Osteoblast (primary cell): Measurements from ENCODE around the gene KICS2. TPM values are rescaled to one million over a fixed set of nuclear protein-coding genes. Genes with fewer than 3 reads are reported as not detected.

Source experiments
- DNase-seq: peaks from one replicate; pipeline ENCODE4 v3.0.0; 2011; ENCODE audit warnings: low spot score, mixed read lengths; ENCODE audit not compliant: insufficient read length; ENCODE audit errors: missing footprints
- H2AFZ ChIP-seq: 2 replicates; pipeline ENCODE4 v1.6.0; 2011; ENCODE audit warnings: mild to moderate bottlenecking, low read length
- H3K27ac ChIP-seq: 2 replicates; pipeline ENCODE4 v1.5.1; 2011; ENCODE audit warnings: mild to moderate bottlenecking, low read depth, low read length, moderate library complexity
- H3K27me3 ChIP-seq: 2 replicates; pipeline ENCODE4 v1.6.0; 2012; ENCODE audit warnings: mild to moderate bottlenecking, control low read depth, inconsistent platforms, low read length, moderate library complexity; ENCODE audit not compliant: insufficient read depth
- H3K36me3 ChIP-seq: 2 replicates; pipeline ENCODE4 v1.5.1; 2011; ENCODE audit warnings: mild to moderate bottlenecking, low read length, control low read depth, moderate library complexity; ENCODE audit not compliant: insufficient read depth
- H3K4me1 ChIP-seq: 2 replicates; pipeline ENCODE4 v1.5.1; 2011; ENCODE audit warnings: mild to moderate bottlenecking, low read length, control low read depth, moderate library complexity; ENCODE audit not compliant: insufficient read depth
- H3K4me2 ChIP-seq: 2 replicates; pipeline ENCODE4 v1.6.0; 2011; ENCODE audit warnings: mild to moderate bottlenecking, low read length; ENCODE audit not compliant: insufficient read depth
- H3K4me3 ChIP-seq: fragments of 200-600 bp; sonication (generic); 3 replicates; pipeline ENCODE4 v1.5.1; 2012; ENCODE audit warnings: mild to moderate bottlenecking, low read length, inconsistent platforms; ENCODE audit not compliant: insufficient read depth
- H3K79me2 ChIP-seq: 2 replicates; pipeline ENCODE4 v1.6.0; 2012; ENCODE audit warnings: mild to moderate bottlenecking, low read length, control low read depth, inconsistent platforms; ENCODE audit not compliant: insufficient read depth
- H3K9me3 ChIP-seq: 2 replicates; pipeline ENCODE4 v1.5.1; 2011; ENCODE audit warnings: low read depth, low read length, control low read depth
- H4K20me1 ChIP-seq: 2 replicates; pipeline ENCODE4 v1.6.0; 2012; ENCODE audit warnings: mild to moderate bottlenecking, low read length, control low read depth; ENCODE audit not compliant: insufficient read depth
- total RNA-seq: library from RNA; depleted of rRNA; stranded (reverse); fragments of >200 nt; gene quantifications from 2 replicates; pipeline ENCODE4 v1.2.3, GENCODE V29; 2012
- TF ChIP-seq, protein P1 (sequence below): IDR thresholded peaks from 2 replicates; pipeline ENCODE4 v1.5.1; 2011; ENCODE audit warnings: mild to moderate bottlenecking, low read depth, low read length, moderate library complexity; ENCODE audit errors: extremely low read depth

The KICS2 gene
- total RNA-seq, 1 donor: 5.4 TPM

DNA sequence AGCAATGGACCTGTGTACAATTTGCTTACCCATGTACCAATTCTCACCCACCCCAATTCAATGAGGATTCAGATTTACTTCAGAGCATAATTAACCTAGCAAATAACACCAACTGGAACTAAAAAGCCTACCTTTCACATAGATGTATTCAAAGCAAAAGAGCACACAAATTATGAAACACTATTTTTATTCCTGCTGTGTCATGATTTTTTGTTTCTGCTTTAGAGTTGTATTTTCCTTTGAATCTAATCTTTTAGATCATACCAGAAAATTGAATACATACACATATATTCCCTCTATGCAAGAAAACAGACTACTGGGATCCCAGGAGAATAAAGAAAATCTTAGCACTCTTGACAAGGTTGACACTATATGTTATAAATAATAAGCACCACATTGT, 5.9 kb downstream of the KICS2 start:
- Histone ChIP-seq H3K4me1 (peaks cover 5% of the 10 kb centered on the region), H3K79me2 (no peaks in the 10 kb centered on the region), H2AFZ (no peak overlapping the region), H3K27me3 (no peaks in the 10 kb centered on the region), H3K4me3 (no peak overlapping the region), H3K9me3 (no peaks in the 10 kb centered on the region), H3K36me3 (peaks cover 5% of the 10 kb centered on the region), H4K20me1 (no peaks in the 10 kb centered on the region), H3K27ac (no peak overlapping the region), H3K4me2 (no peak overlapping the region)
- DNase-seq: peak; percentile 23
- TF ChIP-seq, protein P1, sequence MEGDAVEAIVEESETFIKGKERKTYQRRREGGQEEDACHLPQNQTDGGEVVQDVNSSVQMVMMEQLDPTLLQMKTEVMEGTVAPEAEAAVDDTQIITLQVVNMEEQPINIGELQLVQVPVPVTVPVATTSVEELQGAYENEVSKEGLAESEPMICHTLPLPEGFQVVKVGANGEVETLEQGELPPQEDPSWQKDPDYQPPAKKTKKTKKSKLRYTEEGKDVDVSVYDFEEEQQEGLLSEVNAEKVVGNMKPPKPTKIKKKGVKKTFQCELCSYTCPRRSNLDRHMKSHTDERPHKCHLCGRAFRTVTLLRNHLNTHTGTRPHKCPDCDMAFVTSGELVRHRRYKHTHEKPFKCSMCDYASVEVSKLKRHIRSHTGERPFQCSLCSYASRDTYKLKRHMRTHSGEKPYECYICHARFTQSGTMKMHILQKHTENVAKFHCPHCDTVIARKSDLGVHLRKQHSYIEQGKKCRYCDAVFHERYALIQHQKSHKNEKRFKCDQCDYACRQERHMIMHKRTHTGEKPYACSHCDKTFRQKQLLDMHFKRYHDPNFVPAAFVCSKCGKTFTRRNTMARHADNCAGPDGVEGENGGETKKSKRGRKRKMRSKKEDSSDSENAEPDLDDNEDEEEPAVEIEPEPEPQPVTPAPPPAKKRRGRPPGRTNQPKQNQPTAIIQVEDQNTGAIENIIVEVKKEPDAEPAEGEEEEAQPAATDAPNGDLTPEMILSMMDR: no peak

DNA sequence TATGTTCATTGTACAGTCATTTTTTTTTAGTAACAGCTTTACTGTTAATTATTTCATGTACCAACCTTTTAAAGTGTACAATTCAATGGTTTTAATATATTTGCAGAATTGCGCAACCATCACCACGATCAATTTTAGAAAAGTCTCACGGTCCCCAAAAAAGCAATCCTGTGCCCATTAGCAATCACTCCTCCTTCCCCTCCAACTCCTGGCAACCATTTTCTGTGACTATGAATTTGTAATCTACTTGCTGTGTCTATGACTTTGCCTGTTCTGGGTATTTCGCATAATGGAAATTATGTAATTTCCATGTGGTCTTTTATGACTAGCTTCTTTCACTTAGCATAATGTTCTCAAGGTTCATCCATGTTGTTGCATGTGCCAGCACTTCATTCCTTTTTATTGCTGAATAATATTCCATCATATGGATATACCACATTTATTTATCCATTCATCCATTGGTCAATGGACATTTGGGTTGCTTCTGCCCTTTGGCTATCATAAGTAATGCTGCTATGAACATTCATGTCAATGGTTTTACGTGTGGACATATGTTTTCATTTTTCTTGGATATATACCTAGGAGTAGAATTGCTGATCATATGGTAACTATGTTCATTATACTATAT, 9.9 kb downstream of the KICS2 start:
- DNase-seq: no peak

DNA sequence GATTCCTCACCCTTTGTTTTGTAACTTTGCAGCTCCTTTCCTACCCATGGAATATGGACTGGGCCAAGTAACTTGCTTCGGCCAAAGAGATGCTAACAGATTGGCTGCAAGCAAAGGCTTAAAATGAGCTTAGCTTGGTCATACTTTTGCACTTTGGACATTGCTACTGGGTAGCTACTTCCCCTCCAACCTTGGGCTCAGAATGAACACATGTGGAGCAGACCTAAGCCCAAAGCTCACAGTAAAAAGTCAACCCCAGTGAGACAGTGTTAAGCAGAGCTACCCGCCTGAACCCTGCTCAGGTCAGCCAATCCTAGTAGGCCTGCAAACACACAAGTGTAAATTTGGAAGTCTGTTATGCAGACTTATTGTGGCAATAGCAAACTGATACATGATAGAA, 14.6 kb downstream of the KICS2 start:
- H3K36me3 ChIP-seq: no peaks in the 10 kb centered on the region
- no peaks in the 10 kb centered on the region for H3K27me3 ChIP-seq
- H2AFZ ChIP-seq: no peak overlapping the region
- TF ChIP-seq, protein P1: no peak
- H3K4me2 ChIP-seq: no peak overlapping the region
- no peak overlapping the region for H3K4me3 ChIP-seq
- H4K20me1 ChIP-seq: no peaks in the 10 kb centered on the region
- no peak overlapping the region for H3K27ac ChIP-seq
- no peaks in the 10 kb centered on the region for H3K4me1 ChIP-seq
- no peak for DNase-seq
- H3K9me3 ChIP-seq: no peaks in the 10 kb centered on the region
- H3K79me2 ChIP-seq: no peaks in the 10 kb centered on the region

More for the DNA sequence above, 9.9 kb downstream of the KICS2 start:
- no peaks in the 10 kb centered on the region for H3K9me3 ChIP-seq
- H3K36me3 ChIP-seq: peaks cover 5% of the 10 kb centered on the region
- no peak overlapping the region for H3K4me3 ChIP-seq
- H3K79me2 ChIP-seq: no peaks in the 10 kb centered on the region
- H3K27ac ChIP-seq: no peak overlapping the region
- H3K4me2 ChIP-seq: no peak overlapping the region
- H3K27me3 ChIP-seq: no peaks in the 10 kb centered on the region
- TF ChIP-seq, protein P1: no peak
- H4K20me1 ChIP-seq: no peaks in the 10 kb centered on the region
- no peaks in the 10 kb centered on the region for H3K4me1 ChIP-seq
- no peak overlapping the region for H2AFZ ChIP-seq

DNA sequence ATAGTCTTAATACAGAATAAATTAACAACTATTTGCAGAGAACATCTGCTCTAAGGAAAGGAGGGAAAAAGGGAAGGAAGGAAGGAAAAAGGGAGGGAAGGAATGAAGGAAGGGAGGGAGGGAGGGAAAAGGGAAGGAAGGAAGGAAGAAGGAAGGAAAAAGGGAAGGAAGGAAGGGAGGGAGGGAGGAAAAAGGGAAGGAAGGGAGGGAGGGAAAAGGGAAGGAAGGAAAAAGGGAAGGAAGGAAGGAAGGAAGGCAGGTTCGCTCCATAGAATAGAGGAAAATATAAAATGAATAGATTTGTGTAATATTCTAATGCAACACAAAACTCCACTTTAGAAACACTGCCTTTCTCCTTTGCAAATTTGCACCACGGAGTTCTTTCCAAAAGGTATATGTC, 16.6 kb downstream of the KICS2 start:
- TF ChIP-seq, protein P1: no peak
- Histone ChIP-seq H4K20me1 (no peaks in the 10 kb centered on the region), H3K36me3 (no peaks in the 10 kb centered on the region), H3K4me1 (no peaks in the 10 kb centered on the region), H2AFZ (no peak overlapping the region), H3K4me3 (no peak overlapping the region), H3K9me3 (no peaks in the 10 kb centered on the region), H3K79me2 (no peaks in the 10 kb centered on the region), H3K27me3 (no peaks in the 10 kb centered on the region), H3K27ac (no peak overlapping the region), H3K4me2 (no peak overlapping the region)
- DNase-seq: no peak
